Colonic mucosa (tissue), 4 donors: ENCODE results near the gene SLC16A5. TPM values are rescaled to one million over a fixed set of nuclear protein-coding genes. Genes with fewer than 3 reads are reported as not detected.
"Not testable (repeated sequence)": the region's sequence is repeated elsewhere in the genome, so short reads cannot be mapped to it uniquely, and the experiment has no call there.

ENCODE experiments used
- DNase-seq: peaks from one replicate; pipeline ENCODE4 v3.0.0-alpha.2; 2020
- H3K27ac ChIP-seq: fragments of 200-600 bp; one replicate; pipeline ENCODE4 v1.8.0; 2021
- H3K27me3 ChIP-seq: fragments of 200-600 bp; one replicate; pipeline ENCODE4 v1.8.0; 2021
- H3K36me3 ChIP-seq: fragments of 200-600 bp; one replicate; pipeline ENCODE4 v1.8.0; 2021
- H3K4me1 ChIP-seq: fragments of 200-600 bp; one replicate; pipeline ENCODE4 v1.8.0; 2021; ENCODE audit warnings: mild to moderate bottlenecking
- H3K4me3 ChIP-seq: fragments of 200-600 bp; one replicate; pipeline ENCODE4 v1.8.0; 2021
- H3K9ac ChIP-seq, 2 donors: one replicate each; pipeline ENCODE4 v1.7.0; 2013; ENCODE audit warnings: control low read depth in 2 of 2, low read depth in 2 of 2, low read length in 2 of 2
- H3K9me3 ChIP-seq: fragments of 200-600 bp; one replicate; pipeline ENCODE4 v1.8.0; 2021
- intact Hi-C: fragments of 100-400 bp; cut with DNase I; formaldehyde crosslinking; loops from one replicate; pipeline ENCODE4 v1.14.1; 2022
- total RNA-seq, 2 donors: library from RNA; stranded (reverse); fragmentation: NEBNext Ultra II Directional in 1 of 2; extraction: Animal tissue kit (Norgen Biotek cat#: 25700) in 1 of 2; gene quantifications; one replicate each; pipeline ENCODE4 v1.2.1, GENCODE V29; 2021
- TF ChIP-seq, protein P1 (sequence below): fragments of 200-600 bp; IDR thresholded peaks from one replicate; pipeline ENCODE4 v1.8.0; 2022; ENCODE audit warnings: antibody characterized with exemption, mild to moderate bottlenecking
- donor health status: healthy.
- donor health status: DM: no; HTN: no; CAD: no.
- donor health status: DM: no; HTN: no; CAD: no.

The SLC16A5 gene
- total RNA-seq, 2 donors from 2014 or later: 19.4 to 50.1 TPM

DNA sequence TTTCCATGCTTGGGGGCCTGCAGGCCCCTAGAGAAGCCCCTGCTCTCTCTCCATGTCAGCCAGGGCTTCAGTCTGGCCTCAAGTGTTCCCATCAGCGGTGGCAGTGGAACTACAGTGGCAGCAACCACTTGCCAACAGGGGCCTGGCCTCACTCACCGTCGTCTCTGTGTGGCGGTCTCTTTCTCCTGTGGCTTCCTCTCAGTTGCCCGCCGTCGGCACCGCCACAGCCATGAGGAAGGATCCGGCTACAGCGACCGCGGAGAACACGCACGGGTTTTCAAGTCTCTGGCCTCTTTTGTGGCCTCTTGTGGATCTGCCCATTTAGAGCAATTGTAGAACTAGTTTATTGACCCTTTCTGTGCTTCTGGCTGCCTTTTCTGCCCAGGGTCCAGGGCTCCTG is 30.6 kb downstream of the SLC16A5 start:
- Histone ChIP-seq H3K4me1 (no peaks in the 10 kb centered on the region), H3K9me3 (no peaks in the 10 kb centered on the region), H3K4me3 (no peak overlapping the region), H3K36me3 (no peaks in the 10 kb centered on the region), H3K27ac (peak overlapping the region; percentile 89), H3K9ac (peak overlapping the region; percentile 28 to 81), H3K27me3 (no peaks in the 10 kb centered on the region)
- intact Hi-C loops: no loop called here
- TF ChIP-seq, protein P1, sequence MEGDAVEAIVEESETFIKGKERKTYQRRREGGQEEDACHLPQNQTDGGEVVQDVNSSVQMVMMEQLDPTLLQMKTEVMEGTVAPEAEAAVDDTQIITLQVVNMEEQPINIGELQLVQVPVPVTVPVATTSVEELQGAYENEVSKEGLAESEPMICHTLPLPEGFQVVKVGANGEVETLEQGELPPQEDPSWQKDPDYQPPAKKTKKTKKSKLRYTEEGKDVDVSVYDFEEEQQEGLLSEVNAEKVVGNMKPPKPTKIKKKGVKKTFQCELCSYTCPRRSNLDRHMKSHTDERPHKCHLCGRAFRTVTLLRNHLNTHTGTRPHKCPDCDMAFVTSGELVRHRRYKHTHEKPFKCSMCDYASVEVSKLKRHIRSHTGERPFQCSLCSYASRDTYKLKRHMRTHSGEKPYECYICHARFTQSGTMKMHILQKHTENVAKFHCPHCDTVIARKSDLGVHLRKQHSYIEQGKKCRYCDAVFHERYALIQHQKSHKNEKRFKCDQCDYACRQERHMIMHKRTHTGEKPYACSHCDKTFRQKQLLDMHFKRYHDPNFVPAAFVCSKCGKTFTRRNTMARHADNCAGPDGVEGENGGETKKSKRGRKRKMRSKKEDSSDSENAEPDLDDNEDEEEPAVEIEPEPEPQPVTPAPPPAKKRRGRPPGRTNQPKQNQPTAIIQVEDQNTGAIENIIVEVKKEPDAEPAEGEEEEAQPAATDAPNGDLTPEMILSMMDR: no peak
- DNase-seq: no peak

DNA sequence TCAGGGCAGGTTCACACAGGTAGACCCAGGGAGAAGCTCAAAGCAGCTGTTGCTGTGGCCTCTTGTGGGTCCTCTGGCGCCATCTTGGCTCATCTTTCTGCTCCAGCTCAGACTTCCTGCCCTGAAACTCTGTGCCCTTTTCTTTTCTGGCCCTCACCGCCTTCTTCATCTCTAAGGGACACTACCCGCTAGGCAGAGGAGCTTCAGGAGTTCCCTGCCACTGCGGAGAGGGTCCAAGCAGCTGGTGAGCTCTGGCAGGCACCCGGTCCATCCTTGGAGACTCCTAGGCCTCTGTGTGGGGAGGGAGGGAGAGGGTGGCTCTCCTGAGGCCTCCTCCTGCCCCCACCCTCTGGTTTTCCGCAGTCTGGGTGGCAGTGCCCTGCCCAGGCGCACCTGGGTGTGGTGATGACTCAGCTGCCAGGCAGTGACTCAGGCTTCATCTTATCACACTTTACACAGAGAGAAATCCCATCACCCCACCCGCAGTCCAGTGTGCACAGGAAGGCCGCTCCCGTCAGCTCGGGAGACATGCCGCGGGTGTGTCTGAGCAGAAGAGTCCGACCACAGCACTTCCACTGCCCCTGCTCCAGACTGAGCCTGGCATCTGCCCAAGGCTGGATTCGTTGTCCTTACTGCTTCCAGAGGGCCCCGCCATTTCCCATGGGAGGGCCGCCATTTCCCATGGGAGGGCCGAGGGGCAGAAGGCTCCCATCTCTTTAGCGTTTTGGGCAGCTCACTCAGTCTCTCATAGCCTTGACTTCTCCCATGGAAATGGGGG is 36.5 kb downstream of the SLC16A5 start:
- Histone ChIP-seq H3K27ac (peak overlapping the region; percentile 93), H3K4me3 (no peak overlapping the region), H3K4me1 (peaks cover 16% of the 10 kb centered on the region), H3K9ac (peak overlapping the region in 1 of 2 donors; percentile 81), H3K36me3 (no peaks in the 10 kb centered on the region), H3K9me3 (no peaks in the 10 kb centered on the region), H3K27me3 (no peaks in the 10 kb centered on the region)
- TF ChIP-seq, protein P1: no peak
- peak; percentile 96 for DNase-seq
- intact Hi-C loops: no loop called here

DNA sequence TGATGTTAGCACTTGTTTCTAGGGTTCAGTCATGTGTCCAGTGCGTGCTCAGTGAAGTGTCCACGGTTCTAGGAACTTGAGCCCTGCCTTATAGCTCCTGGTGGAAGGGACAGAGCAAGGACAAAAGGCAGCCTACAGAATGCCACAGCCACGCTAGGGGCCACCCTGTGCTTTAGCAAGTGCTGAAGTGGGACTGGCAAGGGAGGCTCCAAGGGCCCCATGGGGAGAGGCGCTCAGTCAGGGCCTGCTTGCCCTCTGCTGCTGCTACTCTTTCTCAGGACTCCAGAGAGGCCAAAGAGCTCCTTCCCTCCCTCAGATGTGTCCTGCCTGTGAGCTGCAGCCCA is 37.0 kb downstream of the SLC16A5 start:
- peak overlapping the region; percentile 93 for H3K27ac ChIP-seq
- H3K9me3 ChIP-seq: no peaks in the 10 kb centered on the region
- no peak for DNase-seq
- H3K4me3 ChIP-seq: no peak overlapping the region
- no peaks in the 10 kb centered on the region for H3K36me3 ChIP-seq
- H3K27me3 ChIP-seq: no peaks in the 10 kb centered on the region
- H3K4me1 ChIP-seq: peaks cover 16% of the 10 kb centered on the region
- intact Hi-C loops: no loop called here
- TF ChIP-seq, protein P1: no peak
- H3K9ac ChIP-seq: peak overlapping the region; percentile 38 to 81

DNA sequence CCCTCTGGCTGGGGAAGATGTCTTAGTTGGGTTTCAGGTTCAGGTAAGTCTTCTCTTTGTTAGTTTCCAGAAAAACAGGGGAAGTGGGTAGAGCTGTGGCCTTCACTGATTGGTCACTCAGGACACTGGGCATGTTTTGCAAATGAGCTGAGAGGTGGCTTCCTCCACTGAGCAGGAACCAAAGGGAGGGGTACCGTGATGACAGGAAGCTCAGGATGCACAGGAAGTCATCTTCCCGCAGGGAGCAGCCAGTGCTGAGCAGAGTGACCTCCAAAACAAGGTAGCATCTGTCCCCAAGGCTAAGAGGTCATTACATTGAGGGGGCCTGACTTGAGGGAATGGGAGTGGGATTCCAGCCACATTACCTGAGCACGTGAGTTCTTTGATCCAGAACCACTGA is 38.2 kb downstream of the SLC16A5 start:
- no peak overlapping the region for H3K4me3 ChIP-seq
- DNase-seq: no peak
- TF ChIP-seq, protein P1: no peak
- H3K4me1 ChIP-seq: peaks cover 22% of the 10 kb centered on the region
- no peaks in the 10 kb centered on the region for H3K36me3 ChIP-seq
- peak overlapping the region; percentile 93 for H3K27ac ChIP-seq
- H3K9ac ChIP-seq: no peak overlapping the region
- H3K9me3 ChIP-seq: no peaks in the 10 kb centered on the region
- intact Hi-C loops: no loop called here
- H3K27me3 ChIP-seq: no peaks in the 10 kb centered on the region

DNA sequence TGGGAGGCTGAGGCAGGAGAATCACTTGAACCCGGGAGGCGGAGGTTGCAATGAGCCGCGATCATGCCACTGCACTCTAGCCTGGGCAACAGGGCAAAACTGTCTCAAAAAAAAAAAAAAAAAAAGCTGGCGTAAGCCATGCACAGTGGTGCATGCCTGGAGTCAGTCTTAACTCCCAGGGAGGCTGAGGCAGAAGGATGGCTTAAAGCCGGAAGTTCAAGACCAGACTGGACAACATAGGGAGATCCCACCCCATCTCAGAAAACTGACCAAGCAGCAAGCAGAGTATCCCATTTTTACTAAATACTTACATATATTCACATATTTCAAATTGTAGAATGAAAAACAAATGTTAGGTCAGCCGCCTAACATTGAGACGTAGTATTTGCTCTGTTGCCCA is 39.2 kb downstream of the SLC16A5 start:
- Histone ChIP-seq H3K4me1 (peaks cover 22% of the 10 kb centered on the region), H3K36me3 (no peaks in the 10 kb centered on the region)
- TF ChIP-seq, protein P1: no peak

DNA sequence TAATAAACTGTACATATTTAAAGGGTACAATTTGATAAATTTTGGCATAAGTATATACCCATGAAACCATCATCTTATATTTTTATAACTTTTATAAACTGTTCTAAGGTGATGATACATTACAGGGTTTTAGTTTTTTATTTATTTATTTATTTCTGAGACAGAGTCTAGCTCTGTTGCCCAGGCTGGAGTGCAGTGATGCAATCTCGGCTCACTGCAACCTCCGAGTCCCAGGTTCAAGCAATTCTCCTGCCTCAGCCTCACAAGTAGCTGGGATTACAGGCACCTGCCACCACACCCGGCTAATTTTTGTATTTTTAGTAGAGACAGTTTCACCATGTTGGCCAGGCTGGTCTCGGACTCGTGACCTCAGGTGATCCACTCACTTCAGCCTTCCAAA is 40.2 kb downstream of the SLC16A5 start:
- H3K27ac ChIP-seq: peak overlapping the region; percentile 60
- peak overlapping the region in 1 of 2 donors; percentile 15 for H3K9ac ChIP-seq
- H3K4me3 ChIP-seq, DNase-seq, intact Hi-C loops, H3K9me3 ChIP-seq, H3K36me3 ChIP-seq, H3K27me3 ChIP-seq: not testable (repeated sequence)
- peaks cover 22% of the 10 kb centered on the region for H3K4me1 ChIP-seq

More for the DNA sequence above, 39.2 kb downstream of the SLC16A5 start:
- Histone ChIP-seq H3K4me3 (no peak overlapping the region), H3K9ac (no peak overlapping the region), H3K9me3 (no peaks in the 10 kb centered on the region), H3K27me3 (no peaks in the 10 kb centered on the region), H3K27ac (peak overlapping the region; percentile 60)
- no peak for DNase-seq
- intact Hi-C loops: no loop called here
